WERI-Rb-1 (cell line): ENCODE results near the gene CRYL1.

Source experiments
- DNase-seq: peaks from one replicate; pipeline ENCODE4 v3.0.0-alpha.2; 2020
- H3K27ac ChIP-seq: fragments of 250-450 bp; sonication (Bioruptor Pico); 2 replicates; pipeline ENCODE4 v1.5.1; 2020; ENCODE audit warnings: mild to moderate bottlenecking, moderate library complexity
- H3K27me3 ChIP-seq: fragments of 250-450 bp; sonication (Bioruptor Pico); 2 replicates; pipeline ENCODE4 v1.5.1; 2021; ENCODE audit warnings: mild to moderate bottlenecking, low read depth, moderate library complexity; ENCODE audit not compliant: insufficient read depth, severe bottlenecking
- H3K36me3 ChIP-seq: fragments of 250-450 bp; sonication (Bioruptor Pico); 2 replicates; pipeline ENCODE4 v1.5.1; 2020; ENCODE audit warnings: mild to moderate bottlenecking, moderate library complexity
- H3K4me3 ChIP-seq: 2 replicates; pipeline ENCODE4 v1.5.1; 2011; ENCODE audit warnings: low read depth, mild to moderate bottlenecking, control low read depth, low read length
- H3K9me3 ChIP-seq: fragments of 250-450 bp; sonication (Bioruptor Pico); 2 replicates; pipeline ENCODE4 v1.5.1; 2021; ENCODE audit warnings: mild to moderate bottlenecking, moderate library complexity; ENCODE audit not compliant: severe bottlenecking
- TF ChIP-seq, protein P1 (sequence below): IDR thresholded peaks from 2 replicates; pipeline ENCODE4 v1.5.1; 2011; ENCODE audit warnings: low read depth, mild to moderate bottlenecking, control low read depth, inconsistent platforms, low read length

CRYL1 gene

DNA sequence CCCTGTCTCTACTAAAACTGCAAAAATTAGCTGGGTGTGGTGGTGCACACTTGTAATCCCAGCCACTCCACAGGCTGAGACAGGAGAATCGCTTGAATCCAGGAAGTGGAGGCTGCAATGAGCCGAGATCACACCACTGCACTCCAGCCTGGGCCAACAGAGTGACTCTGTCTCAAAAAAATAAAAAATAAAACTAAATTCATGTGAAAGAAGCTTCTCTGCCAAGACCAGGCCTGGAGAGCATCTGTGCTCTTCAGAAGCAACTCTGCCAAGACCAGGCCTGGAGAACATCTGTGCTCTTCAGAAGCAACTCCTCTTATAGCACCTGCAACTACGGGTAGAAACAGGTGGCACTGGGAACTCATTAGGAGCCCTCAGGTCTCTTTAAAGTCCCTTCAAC, 37.7 kb downstream of the CRYL1 start:
- H3K36me3 ChIP-seq: no peaks in the 10 kb centered on the region
- TF ChIP-seq, protein P1, sequence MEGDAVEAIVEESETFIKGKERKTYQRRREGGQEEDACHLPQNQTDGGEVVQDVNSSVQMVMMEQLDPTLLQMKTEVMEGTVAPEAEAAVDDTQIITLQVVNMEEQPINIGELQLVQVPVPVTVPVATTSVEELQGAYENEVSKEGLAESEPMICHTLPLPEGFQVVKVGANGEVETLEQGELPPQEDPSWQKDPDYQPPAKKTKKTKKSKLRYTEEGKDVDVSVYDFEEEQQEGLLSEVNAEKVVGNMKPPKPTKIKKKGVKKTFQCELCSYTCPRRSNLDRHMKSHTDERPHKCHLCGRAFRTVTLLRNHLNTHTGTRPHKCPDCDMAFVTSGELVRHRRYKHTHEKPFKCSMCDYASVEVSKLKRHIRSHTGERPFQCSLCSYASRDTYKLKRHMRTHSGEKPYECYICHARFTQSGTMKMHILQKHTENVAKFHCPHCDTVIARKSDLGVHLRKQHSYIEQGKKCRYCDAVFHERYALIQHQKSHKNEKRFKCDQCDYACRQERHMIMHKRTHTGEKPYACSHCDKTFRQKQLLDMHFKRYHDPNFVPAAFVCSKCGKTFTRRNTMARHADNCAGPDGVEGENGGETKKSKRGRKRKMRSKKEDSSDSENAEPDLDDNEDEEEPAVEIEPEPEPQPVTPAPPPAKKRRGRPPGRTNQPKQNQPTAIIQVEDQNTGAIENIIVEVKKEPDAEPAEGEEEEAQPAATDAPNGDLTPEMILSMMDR: no peak
- DNase-seq: no peak
- H3K27me3 ChIP-seq: no peaks in the 10 kb centered on the region
- no peaks in the 10 kb centered on the region for H3K9me3 ChIP-seq
- no peak overlapping the region for H3K27ac ChIP-seq
- H3K4me3 ChIP-seq: no peak overlapping the region

DNA sequence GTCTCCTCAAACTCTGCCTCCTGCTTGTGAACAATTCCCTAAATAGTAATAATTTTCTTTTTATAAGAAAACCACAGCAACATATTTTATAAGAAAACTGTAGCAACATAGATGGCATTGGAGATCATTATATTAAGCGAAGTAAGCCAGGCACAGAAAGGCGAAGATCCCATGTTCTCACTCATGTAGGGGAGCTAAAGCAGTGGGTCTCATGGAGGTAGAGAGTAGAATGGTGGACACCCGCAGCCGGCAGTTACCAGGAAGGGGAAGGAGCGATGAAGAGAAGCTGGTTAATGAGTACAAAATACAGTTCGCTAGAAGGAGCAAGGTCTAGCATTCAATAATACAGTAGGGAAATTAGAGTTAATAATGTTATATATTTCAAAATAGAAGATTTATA, 42.9 kb downstream of the CRYL1 start:
- no peak for DNase-seq
- no peak overlapping the region for H3K27ac ChIP-seq
- H3K9me3 ChIP-seq: no peaks in the 10 kb centered on the region
- H3K4me3 ChIP-seq: peak overlapping the region; percentile 38
- no peaks in the 10 kb centered on the region for H3K27me3 ChIP-seq
- TF ChIP-seq, protein P1: no peak
- H3K36me3 ChIP-seq: no peaks in the 10 kb centered on the region

DNA sequence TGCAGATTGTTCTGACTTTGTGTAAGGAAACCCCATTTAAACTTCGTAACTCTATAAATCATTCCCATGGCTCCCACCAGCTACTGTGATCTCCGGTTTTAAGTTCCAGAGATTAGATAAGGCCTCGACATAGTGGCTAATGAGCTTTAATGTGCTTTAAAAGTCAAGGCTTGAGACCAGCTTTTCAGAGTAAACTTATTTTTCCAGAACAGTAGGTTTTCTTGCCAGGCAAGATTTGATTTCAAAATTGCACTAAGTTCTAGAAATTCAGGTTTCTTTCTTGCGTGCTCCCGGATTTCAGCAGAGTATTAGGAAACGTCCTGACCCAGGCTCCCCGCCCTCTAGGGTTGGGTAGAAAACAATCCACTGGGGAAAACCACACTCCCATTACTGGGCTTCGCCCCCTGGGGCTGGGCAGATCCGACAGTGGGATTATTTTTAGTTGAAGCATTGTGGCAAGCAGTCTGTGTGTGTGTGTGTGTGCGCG, 43.3 kb downstream of the CRYL1 start:
- peak; percentile 71 for DNase-seq

GRCh38 chr13:20477394-20477793, 48.3 kb downstream of the CRYL1 start:
- TF ChIP-seq, protein P1: no peak
- DNase-seq: no peak
- H3K4me3 ChIP-seq: no peak overlapping the region

More for the DNA sequence above, 43.3 kb downstream of the CRYL1 start:
- TF ChIP-seq, protein P1: no peak
- H3K4me3 ChIP-seq: peak overlapping the region; percentile 38
- no peaks in the 10 kb centered on the region for H3K36me3 ChIP-seq
- no peaks in the 10 kb centered on the region for H3K9me3 ChIP-seq
- no peak overlapping the region for H3K27ac ChIP-seq
- H3K27me3 ChIP-seq: no peaks in the 10 kb centered on the region

DNA sequence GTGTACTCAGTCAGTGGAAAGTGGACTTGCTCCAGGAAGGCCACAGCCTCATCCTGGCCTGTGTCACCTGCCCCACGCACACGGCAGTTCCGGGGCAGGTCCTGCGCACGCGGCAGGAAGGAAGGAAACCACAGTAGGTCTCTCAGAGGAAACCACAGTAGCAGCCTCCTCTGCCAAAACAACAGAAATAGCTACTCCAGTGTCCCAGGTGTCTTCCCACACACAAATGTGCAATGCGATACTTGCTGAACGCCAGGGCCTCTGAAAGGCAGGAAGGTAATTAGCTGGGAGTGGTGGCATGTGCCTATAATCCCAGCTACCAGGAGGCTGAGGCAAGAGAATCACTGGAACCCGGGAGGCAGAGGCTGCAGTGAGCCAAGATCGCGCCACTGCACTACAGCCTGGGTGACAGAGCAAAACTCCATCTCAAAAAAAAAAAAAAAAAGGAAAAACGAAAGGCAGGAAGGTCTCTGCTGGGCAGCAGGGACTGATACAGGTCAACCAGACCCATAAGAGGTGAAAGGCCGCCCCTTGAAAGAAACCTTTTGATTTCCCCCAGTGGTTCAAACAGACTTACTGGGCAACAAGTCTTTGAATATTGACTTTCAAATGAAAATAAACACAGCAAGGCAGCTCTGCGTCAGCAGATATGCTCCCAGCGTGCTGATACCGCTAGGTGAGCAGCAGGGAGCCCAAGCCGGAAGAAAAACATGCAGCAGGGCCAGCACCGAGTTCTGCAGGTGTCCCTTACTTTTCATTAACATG, 49.5 kb downstream of the CRYL1 start:
- Histone ChIP-seq H3K27me3 (no peaks in the 10 kb centered on the region), H3K27ac (no peak overlapping the region), H3K36me3 (no peaks in the 10 kb centered on the region), H3K4me3 (no peak overlapping the region), H3K9me3 (no peaks in the 10 kb centered on the region)
- DNase-seq: no peak
- TF ChIP-seq, protein P1: no peak

More at GRCh38 chr13:20477394-20477793, 48.3 kb downstream of the CRYL1 start:
- Histone ChIP-seq H3K36me3 (no peaks in the 10 kb centered on the region), H3K27ac (no peak overlapping the region), H3K9me3 (no peaks in the 10 kb centered on the region), H3K27me3 (no peaks in the 10 kb centered on the region)
